Measurements from ENCODE around the gene ZMAT2. TPM values are rescaled to one million over a fixed set of nuclear protein-coding genes. Genes with fewer than 3 reads are reported as not detected.
"Not testable (repeated sequence)": the region's sequence is repeated elsewhere in the genome, so short reads cannot be mapped to it uniquely, and the experiment has no call there.

The ZMAT2 gene
- total RNA-seq, 1 donor from 2014 or later = 30.3 TPM

- not testable (repeated sequence) for DNase-seq (ENCODE audit: low read depth in 2 of 2)
Observed at GRCh38 chr5:140708787-140709186, 8.5 kb downstream of the ZMAT2 start.

DNA sequence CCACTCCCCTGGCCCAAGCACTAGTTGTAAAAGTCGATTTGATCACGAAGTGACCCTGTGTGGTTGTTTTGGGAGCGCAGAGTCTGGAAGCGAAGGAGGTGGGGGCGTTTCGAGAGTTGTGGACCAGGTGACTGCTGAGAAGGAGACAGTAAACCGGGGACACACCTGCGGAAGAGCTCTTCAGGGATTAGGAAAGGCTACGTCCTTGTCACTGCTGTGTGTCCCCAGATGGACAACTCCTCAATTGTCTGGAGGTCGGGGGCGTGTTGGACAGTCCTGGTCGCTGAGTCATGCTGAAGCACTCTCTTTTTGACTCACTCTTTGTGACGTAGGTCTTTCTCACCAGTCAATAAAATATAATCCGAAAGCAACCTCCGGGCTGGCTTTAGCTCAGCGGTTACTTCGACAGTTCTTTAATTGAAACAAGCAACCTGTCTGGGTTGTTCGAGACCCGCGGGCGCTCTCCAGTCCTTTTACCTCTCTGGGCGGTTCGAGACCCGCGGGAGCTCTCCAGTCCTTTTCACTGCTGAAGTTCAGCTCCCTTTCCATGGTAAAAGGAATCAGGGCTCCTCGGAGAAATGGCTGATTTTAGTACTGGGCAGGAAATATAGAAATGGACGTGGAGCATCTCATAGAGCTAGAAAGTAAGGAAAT lies 10.8 kb downstream of the ZMAT2 start:
- peak; percentile 91 to 96 for DNase-seq (ENCODE audit: low read depth in 2 of 2)

- no peak for DNase-seq (ENCODE audit: low read depth in 2 of 2)
Observed at GRCh38 chr5:140711794-140712193, 11.5 kb downstream of the ZMAT2 start.

- DNase-seq (ENCODE audit: low read depth in 2 of 2) = no peak
Observed at GRCh38 chr5:140713562-140714094, 13.4 kb downstream of the ZMAT2 start.

GRCh38 chr5:140716238-140716637 lies 16.0 kb downstream of the ZMAT2 start:
- DNase-seq (ENCODE audit: low read depth in 2 of 2) = not testable (repeated sequence)

DNA sequence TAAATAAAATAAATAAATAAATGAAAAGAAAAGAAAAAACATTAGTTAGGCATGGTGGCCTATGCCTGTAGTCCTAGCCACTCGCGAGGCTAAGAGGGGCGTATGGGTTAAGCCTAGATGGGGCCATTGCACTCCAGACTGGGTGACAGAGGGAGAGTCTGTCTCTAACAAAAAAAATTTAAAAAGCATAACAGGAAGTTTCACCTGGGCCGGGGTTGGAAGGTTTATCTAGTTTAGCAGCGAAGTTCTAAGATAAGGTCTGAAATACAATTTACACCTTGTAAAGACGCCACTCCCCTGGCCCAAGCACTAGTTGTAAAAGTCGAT lies 18.0 kb downstream of the ZMAT2 start:
- no peak for DNase-seq (ENCODE audit: low read depth in 2 of 2)

DNA sequence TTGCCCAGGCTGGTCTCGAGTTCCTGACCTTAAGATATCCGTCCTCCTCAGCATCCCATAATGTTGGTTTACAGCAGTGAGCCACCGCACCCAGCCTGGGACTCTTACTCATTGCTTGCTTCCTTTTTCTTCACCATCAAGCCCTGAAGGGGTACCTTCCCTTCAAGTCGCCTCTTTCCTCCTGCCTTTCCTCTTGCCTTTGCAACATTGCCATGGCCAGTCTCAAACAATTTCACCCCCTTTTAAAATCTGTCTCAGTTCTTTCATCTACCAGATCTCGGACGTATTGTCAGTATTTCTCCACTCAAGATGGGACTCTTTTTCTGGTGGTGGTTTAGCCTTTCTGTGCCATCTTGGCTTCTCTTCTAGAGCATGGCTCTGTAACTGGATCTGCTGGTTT lies 20.5 kb downstream of the ZMAT2 start:
- DNase-seq (ENCODE audit: low read depth in 2 of 2) = not testable (repeated sequence)

DNA sequence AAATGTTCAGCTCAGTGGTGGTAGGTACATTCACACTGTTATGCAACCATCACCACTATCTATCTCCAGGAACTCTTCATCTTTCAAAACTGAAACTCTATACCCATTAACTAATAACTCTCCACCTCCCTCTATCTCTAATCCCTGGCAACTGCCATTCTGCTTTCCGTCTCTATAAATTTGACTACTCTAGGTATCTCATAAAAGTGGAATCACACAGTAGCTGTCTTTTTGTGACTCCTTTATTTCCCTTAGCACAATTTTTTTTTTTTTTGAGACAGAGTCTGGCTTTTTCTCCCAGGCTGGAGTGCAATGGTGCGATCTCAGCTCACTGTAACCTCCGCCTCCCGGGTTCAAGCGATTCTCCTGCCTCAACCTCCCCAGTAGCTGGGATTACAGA lies 21.1 kb downstream of the ZMAT2 start:
- DNase-seq (ENCODE audit: low read depth in 2 of 2) = not testable (repeated sequence)

GRCh38 chr5:140725799-140726471 lies 25.7 kb downstream of the ZMAT2 start:
- peak; percentile 66 to 80 for DNase-seq (ENCODE audit: low read depth in 2 of 2)

- DNase-seq (ENCODE audit: low read depth in 2 of 2) = no peak
Observed at GRCh38 chr5:140733098-140733497, 32.9 kb downstream of the ZMAT2 start.

- DNase-seq (ENCODE audit: low read depth in 2 of 2) = peak in 1 of 2 donors; percentile 46
Observed at GRCh38 chr5:140734354-140734753, 34.1 kb downstream of the ZMAT2 start.

DNA sequence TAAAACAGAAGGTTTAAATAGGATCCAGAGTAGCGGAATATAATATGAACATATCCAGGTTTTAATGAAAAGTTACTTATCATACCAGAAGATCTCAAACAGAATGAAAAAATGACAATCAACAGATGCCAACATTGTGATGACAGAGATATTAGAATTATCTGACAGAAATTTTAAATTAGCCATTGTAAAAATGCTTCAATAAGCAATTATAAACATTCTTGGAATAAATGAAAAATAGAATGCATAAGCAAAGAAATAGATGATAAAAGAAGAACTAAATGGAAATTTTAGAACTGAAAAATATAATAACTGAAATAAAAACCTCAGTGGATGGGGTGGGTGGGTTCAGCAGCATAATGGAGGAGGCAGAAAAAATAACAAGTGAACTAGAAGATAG lies 37.2 kb downstream of the ZMAT2 start:
- DNase-seq (ENCODE audit: low read depth in 2 of 2) = no peak

DNA sequence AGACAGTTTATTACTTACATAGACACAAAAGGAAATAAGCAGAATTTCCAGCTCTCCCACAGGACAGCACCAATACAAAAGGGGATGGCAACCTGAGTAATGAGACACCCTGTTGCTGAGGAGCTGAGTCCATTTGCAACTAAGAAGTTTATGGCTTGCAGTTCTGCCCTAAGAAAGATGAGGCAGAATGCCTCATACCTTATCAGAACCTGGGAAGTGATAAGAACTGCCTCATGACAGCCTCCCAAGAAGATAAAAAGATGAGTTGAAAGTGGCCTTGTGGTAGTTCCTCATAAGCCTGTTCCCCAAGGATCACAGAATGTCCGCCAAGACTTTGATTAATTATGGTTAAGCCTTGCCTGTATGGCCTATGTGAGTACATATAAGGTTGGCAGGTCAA lies 41.7 kb downstream of the ZMAT2 start:
- DNase-seq (ENCODE audit: low read depth in 2 of 2) = no peak

DNA sequence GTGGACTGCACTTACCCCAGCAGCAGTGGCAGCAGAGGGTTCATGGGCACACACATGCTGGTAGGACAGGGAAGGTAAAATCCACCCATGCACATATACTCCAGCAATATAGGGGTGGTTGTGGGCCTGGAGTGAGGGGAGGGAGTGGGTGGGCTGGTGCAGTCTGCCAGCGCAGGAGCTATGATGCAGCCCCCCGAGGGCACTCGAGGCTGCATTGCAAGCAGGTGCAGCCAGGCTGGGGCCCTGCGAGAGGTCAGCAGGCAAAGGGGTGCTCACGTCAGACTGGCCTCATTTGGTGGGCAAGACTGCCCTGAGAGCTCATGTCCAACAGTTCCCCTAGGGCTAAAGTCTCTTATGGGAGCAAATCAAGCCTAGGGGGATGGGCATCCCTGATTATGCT lies 53.3 kb downstream of the ZMAT2 start:
- no peak for DNase-seq (ENCODE audit: low read depth in 2 of 2)

Other genes with a start within 250 kb of the ZMAT2 start
- gene EIF4EBP3, start 152.8 kb upstream of the ZMAT2 start, total RNA-seq = 1.3 and 2.3 TPM in 2 replicates
- gene SRA1, start 143.0 kb upstream of the ZMAT2 start, total RNA-seq = 17.5 and 18.2 TPM in 2 replicates
- 3.3 and 6.6 TPM in 2 replicates for gene APBB3, start 135.8 kb upstream of the ZMAT2 start, total RNA-seq
- gene SLC35A4, start 135.6 kb upstream of the ZMAT2 start, total RNA-seq = 14.8 and 27.9 TPM in 2 replicates
- 1.9 and 10.7 TPM in 2 replicates for gene CD14, start 67.3 kb upstream of the ZMAT2 start, total RNA-seq
- gene TMCO6, start 61.0 kb upstream of the ZMAT2 start, total RNA-seq = 8.5 and 12.4 TPM in 2 replicates
- gene NDUFA2, start 52.8 kb upstream of the ZMAT2 start, total RNA-seq = 60.2 and 70.5 TPM in 2 replicates
- gene IK, start 52.6 kb upstream of the ZMAT2 start, total RNA-seq = 51.1 and 51.2 TPM in 2 replicates
- 24.6 and 31.7 TPM in 2 replicates for gene WDR55, start 35.5 kb upstream of the ZMAT2 start, total RNA-seq
- gene DND1, start 26.9 kb upstream of the ZMAT2 start, total RNA-seq = 0.13 TPM in 2 replicates
- gene HARS1, start 9.1 kb upstream of the ZMAT2 start, total RNA-seq = 46.0 and 48.0 TPM in 2 replicates
- 23.3 and 23.6 TPM in 2 replicates for gene HARS2, start 9.0 kb upstream of the ZMAT2 start, total RNA-seq
- gene PCDHA1, start 85.7 kb downstream of the ZMAT2 start, total RNA-seq = under 0.01 TPM in 1 of 2 replicates, not detected in the other
- under 0.01 TPM in 1 of 2 replicates, not detected in the other for gene PCDHA2, start 94.4 kb downstream of the ZMAT2 start, total RNA-seq
- 0.13 and 0.25 TPM in 2 replicates for gene PCDHA3, start 100.6 kb downstream of the ZMAT2 start, total RNA-seq
- gene PCDHA4, start 106.6 kb downstream of the ZMAT2 start, total RNA-seq = under 0.01 and 0.25 TPM in 2 replicates
- gene PCDHA5, start 121.2 kb downstream of the ZMAT2 start, total RNA-seq = under 0.01 TPM in 2 replicates
- gene PCDHA6, start 127.5 kb downstream of the ZMAT2 start, total RNA-seq = 0.25 TPM in 1 of 2 replicates, not detected in the other
- gene PCDHA7, start 133.8 kb downstream of the ZMAT2 start, total RNA-seq = 0.13 and 0.38 TPM in 2 replicates
- 0.13 TPM in 1 of 2 replicates, not detected in the other for gene PCDHA8, start 140.7 kb downstream of the ZMAT2 start, total RNA-seq
- under 0.01 TPM in 2 replicates for gene PCDHA9, start 147.9 kb downstream of the ZMAT2 start, total RNA-seq
- gene PCDHA10, start 155.4 kb downstream of the ZMAT2 start, total RNA-seq = under 0.01 and 0.13 TPM in 2 replicates
- gene PCDHA11, start 168.5 kb downstream of the ZMAT2 start, total RNA-seq = under 0.01 TPM in 1 of 2 replicates, not detected in the other
- gene PCDHA12, start 174.9 kb downstream of the ZMAT2 start, total RNA-seq = under 0.01 TPM in 1 of 2 replicates, not detected in the other
- under 0.01 TPM in 2 replicates for gene PCDHA13, start 181.7 kb downstream of the ZMAT2 start, total RNA-seq
- gene PCDHAC1, start 225.9 kb downstream of the ZMAT2 start, total RNA-seq = 0.13 TPM in 1 of 2 replicates, not detected in the other

Data from dermis microvascular lymphatic vessel endothelial cell (primary cell).